OCI-LY7 (cell line): ENCODE data around the gene TBX6. TPM values are rescaled to one million over a fixed set of nuclear protein-coding genes. Genes with fewer than 3 reads are reported as not detected.

Experiments used
- BruUV-seq: library from RNA; stranded (reverse); fragments of 400-500 nt; replicated peaks from 2 replicates; lab custom pipeline; 2021; lab: Mats Ljungman, UMichigan
- CTCF ChIA-PET: fragments of 300-600 bp; sonication (Branson Sonifier 250); formaldehyde crosslinking; loops from one replicate; lab custom pipeline; 2022; ENCODE audit warnings: antibody characterized with exemption; ENCODE audit not compliant: unreplicated experiment; lab: Charles Lee
- POLR2A ChIA-PET: fragments of 300-600 bp; sonication (Branson Sonifier 250); formaldehyde crosslinking; loops from one replicate; lab custom pipeline; 2022; ENCODE audit warnings: antibody characterized with exemption; lab: Charles Lee
- DNase-seq: peaks from one replicate; pipeline ENCODE4 v3.0.0-alpha.2; 2015; ENCODE audit warnings: low spot score
- H2AFZ ChIP-seq: fragments of 200-600 bp; sonication (generic), shearing (Covaris generic); 2 replicates; pipeline ENCODE4 v1.6.1; 2014; ENCODE audit warnings: mild to moderate bottlenecking, antibody characterized with exemption, low read length, moderate library complexity
- H3K27ac ChIP-seq: fragments of 200-600 bp; sonication (generic); 2 replicates; pipeline ENCODE4 v1.5.1; 2014; ENCODE audit warnings: mixed run types, low read depth, mild to moderate bottlenecking, moderate library complexity, low read length, inconsistent platforms; ENCODE audit not compliant: poor library complexity, severe bottlenecking
- H3K36me3 ChIP-seq: fragments of 200-600 bp; sonication (generic); 2 replicates; pipeline ENCODE4 v1.6.1; 2014; ENCODE audit warnings: mild to moderate bottlenecking, antibody characterized with exemption, low read length, moderate library complexity, mixed read lengths; ENCODE audit not compliant: insufficient read depth
- H3K4me1 ChIP-seq: fragments of 200-600 bp; sonication (generic); 2 replicates; pipeline ENCODE4 v1.5.1; 2014; ENCODE audit warnings: mild to moderate bottlenecking, low read length; ENCODE audit not compliant: insufficient read depth, poor library complexity, severe bottlenecking
- H3K4me2 ChIP-seq: fragments of 200-600 bp; sonication (generic); 2 replicates; pipeline ENCODE4 v1.6.1; 2014; ENCODE audit warnings: mild to moderate bottlenecking, low read length
- H3K4me3 ChIP-seq: fragments of 200-600 bp; sonication (generic); 2 replicates; pipeline ENCODE4 v1.5.1; 2014; ENCODE audit warnings: mild to moderate bottlenecking, low read depth, low read length; ENCODE audit not compliant: poor library complexity, severe bottlenecking
- H3K79me2 ChIP-seq: fragments of 200-600 bp; sonication (generic); 2 replicates; pipeline ENCODE4 v1.6.1; 2016; ENCODE audit warnings: low read depth, mild to moderate bottlenecking, low read length, moderate library complexity, mixed read lengths; ENCODE audit not compliant: insufficient read depth
- H3K9me2 ChIP-seq: fragments of 200-600 bp; sonication (generic); 2 replicates; pipeline ENCODE4 v1.6.1; 2016; ENCODE audit warnings: mild to moderate bottlenecking, low read length, mixed read lengths; ENCODE audit not compliant: insufficient read depth
- H3K9me3 ChIP-seq: fragments of 200-600 bp; sonication (generic); 2 replicates; pipeline ENCODE4 v1.6.1; 2014; ENCODE audit warnings: mild to moderate bottlenecking, mixed run types, low read length, mixed read lengths
- H4K20me1 ChIP-seq: fragments of 200-600 bp; sonication (generic); 2 replicates; pipeline ENCODE4 v1.6.1; 2014; ENCODE audit warnings: mild to moderate bottlenecking, antibody characterized with exemption, low read length, moderate library complexity, mixed read lengths; ENCODE audit not compliant: insufficient read depth
- EZH2phosphoT487 ChIP-seq: fragments of 200-600 bp; sonication (generic); IDR thresholded peaks from 2 replicates; pipeline ENCODE4 v1.6.1; 2018; ENCODE audit warnings: low read depth, borderline replicate concordance, mild to moderate bottlenecking, mixed run types, antibody characterized with exemption, low read length, moderate library complexity, mixed read lengths
- intact Hi-C: fragments of 100-400 bp; cut with micrococcal nuclease; formaldehyde crosslinking; loops from one replicate; pipeline ENCODE4 v1.10.0; 2022; ENCODE audit not compliant: unreplicated experiment
- total RNA-seq, 2 experiments: library from RNA; depleted of rRNA in 1 of 2; stranded (reverse); fragments of >200 nt in 1 of 2; shearing (Covaris generic) in 1 of 2; gene quantifications; 2 replicates each; pipeline ENCODE4 v1.2.3, GENCODE V29; 2014 to 2022
- TF ChIP-seq, protein P1 (sequence below): fragments of 200-600 bp; sonication (generic); conservative IDR thresholded peaks from 2 replicates; pipeline ENCODE4 v1.5.1; 2014; ENCODE audit warnings: mild to moderate bottlenecking, antibody characterized with exemption, low read length, moderate library complexity, mixed read lengths

The TBX6 gene
- total RNA-seq, 2 experiments from 2014 or later: 1.4 to 3.7 TPM

DNA sequence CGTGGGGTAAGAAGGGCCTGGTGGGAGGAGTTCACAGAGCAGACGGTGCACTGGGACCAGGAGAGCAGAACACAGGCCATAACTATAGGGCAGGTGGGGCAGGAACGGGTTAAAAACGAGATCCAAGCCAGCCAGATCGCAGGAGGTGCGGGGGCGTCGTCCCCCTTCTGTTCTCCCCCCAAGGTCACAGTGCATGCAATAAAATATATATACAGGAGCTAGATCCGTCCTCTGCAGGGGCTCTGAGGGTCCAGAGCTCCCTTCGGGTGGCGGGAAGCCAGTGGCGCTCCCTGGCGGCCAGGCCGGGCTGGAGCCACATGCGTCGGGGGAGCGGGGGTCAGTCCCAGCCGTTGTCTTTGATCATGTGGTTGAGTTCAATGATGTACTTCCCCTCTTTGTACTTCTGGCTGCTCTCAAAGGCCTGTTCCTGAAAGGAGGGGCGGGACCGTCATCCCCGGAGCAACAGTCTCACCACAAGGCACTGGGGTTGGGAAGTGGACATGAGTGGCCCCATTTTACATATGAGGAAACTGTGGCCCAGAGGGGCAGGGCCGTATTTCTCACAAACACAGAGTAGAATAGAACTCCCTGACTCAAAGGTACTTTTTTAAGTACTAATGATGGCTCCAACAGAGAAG lies 768 bp upstream of the TBX6 start:
- Histone ChIP-seq H3K4me1 (peaks cover 35% of the 10 kb centered on the region), H3K36me3 (peaks cover 6% of the 10 kb centered on the region; the same call in 1 of the 2 replicates), H4K20me1 (no peaks in the 10 kb centered on the region), H3K9me3 (peaks cover 11% of the 10 kb centered on the region), H3K79me2 (no peaks in the 10 kb centered on the region), H3K4me3 (peak overlapping the region; percentile 71), H3K27ac (peak overlapping the region; percentile 79), H3K4me2 (peak overlapping the region; percentile 92), H2AFZ (peak overlapping the region; percentile 84; the same call in 1 of the 2 replicates), H3K9me2 (no peaks in the 10 kb centered on the region)
- peak; percentile 95 for DNase-seq
- TF ChIP-seq EZH2phosphoT487: no peak
- TF ChIP-seq, protein P1, sequence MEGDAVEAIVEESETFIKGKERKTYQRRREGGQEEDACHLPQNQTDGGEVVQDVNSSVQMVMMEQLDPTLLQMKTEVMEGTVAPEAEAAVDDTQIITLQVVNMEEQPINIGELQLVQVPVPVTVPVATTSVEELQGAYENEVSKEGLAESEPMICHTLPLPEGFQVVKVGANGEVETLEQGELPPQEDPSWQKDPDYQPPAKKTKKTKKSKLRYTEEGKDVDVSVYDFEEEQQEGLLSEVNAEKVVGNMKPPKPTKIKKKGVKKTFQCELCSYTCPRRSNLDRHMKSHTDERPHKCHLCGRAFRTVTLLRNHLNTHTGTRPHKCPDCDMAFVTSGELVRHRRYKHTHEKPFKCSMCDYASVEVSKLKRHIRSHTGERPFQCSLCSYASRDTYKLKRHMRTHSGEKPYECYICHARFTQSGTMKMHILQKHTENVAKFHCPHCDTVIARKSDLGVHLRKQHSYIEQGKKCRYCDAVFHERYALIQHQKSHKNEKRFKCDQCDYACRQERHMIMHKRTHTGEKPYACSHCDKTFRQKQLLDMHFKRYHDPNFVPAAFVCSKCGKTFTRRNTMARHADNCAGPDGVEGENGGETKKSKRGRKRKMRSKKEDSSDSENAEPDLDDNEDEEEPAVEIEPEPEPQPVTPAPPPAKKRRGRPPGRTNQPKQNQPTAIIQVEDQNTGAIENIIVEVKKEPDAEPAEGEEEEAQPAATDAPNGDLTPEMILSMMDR: peak; percentile 88
- TSS peak; percentile 69 for BruUV-seq
- ChIA-PET POLR2A (interaction anchor here (0.6 to 1.8 kb wide), 9 partner anchors 15 to 88 kb away, joined by 3 to 9 read pairs (median 4); partner anchors contain the start of gene PPP4C), CTCF (interaction anchor here (0.5 to 1.7 kb wide), 9 partner anchors 14 to 215 kb away, joined by 3 to 5 read pairs (median 3); partner anchors contain the start of gene ALDOA)
- intact Hi-C loops: loop anchor here (1.0 to 10.0 kb wide), 4 partner anchors 17 to 312 kb away; partner anchors contain the start of genes ALDOA, PPP4C and ZNF771

GRCh38 chr16:30090610-30091331 lies 953 bp downstream of the TBX6 start:
- DNase-seq: no peak
- Histone ChIP-seq H3K9me3 (no peaks in the 10 kb centered on the region), H3K36me3 (peaks cover 15% of the 10 kb centered on the region), H4K20me1 (no peaks in the 10 kb centered on the region), H2AFZ (no peak overlapping the region), H3K4me3 (no peak overlapping the region), H3K79me2 (no peaks in the 10 kb centered on the region), H3K4me2 (peak overlapping the region; percentile 56; the same call in 1 of the 2 replicates), H3K27ac (no peak overlapping the region), H3K9me2 (no peaks in the 10 kb centered on the region), H3K4me1 (peaks cover 29% of the 10 kb centered on the region)
- CTCF ChIA-PET: no interaction called here
- POLR2A ChIA-PET: interaction anchor here (0.9 to 1.3 kb wide), 3 partner anchors 14 to 48 kb away, joined by 3 to 5 read pairs (median 3); partner anchors contain the start of gene PPP4C
- BruUV-seq: no TSS peak
- intact Hi-C loops: loop anchor here (10.0 kb wide), 1 partner anchor 314 kb away; the partner anchor contains the start of gene ZNF771
- TF ChIP-seq EZH2phosphoT487: no peak
- TF ChIP-seq, protein P1: no peak
